GM12878 (cell line): ENCODE measurements around the gene HIBCH.

Source experiments
- PKNOX1 ChIP-seq: fragments of 450-650 bp; IDR thresholded peaks from 2 replicates; pipeline ENCODE4 v1.6.1; 2016; ENCODE audit warnings: mild to moderate bottlenecking
- POLR2AphosphoS5 ChIP-seq: IDR thresholded peaks from 2 replicates; pipeline ENCODE4 v1.6.1; 2011; ENCODE audit warnings: mild to moderate bottlenecking, low read length, inconsistent platforms
- SIN3A ChIP-seq: IDR thresholded peaks from 2 replicates; pipeline ENCODE4 v1.6.1; 2012; ENCODE audit warnings: low read depth, low read length, improper control_type of control experiment
- SMC3 ChIP-seq: IDR thresholded peaks from 2 replicates; pipeline ENCODE4 v1.6.1; 2011; ENCODE audit warnings: low read length, improper control_type of control experiment, borderline replicate concordance
- USF2 ChIP-seq: IDR thresholded peaks from 2 replicates; pipeline ENCODE4 v1.6.1; 2011; ENCODE audit warnings: low read depth, low read length, improper control_type of control experiment, borderline replicate concordance

GRCh38 chr2:190188289-190188688, 131.3 kb downstream of the HIBCH start:
- no peak for TF ChIP-seq USF2
- no peak for TF ChIP-seq PKNOX1
- TF ChIP-seq POLR2AphosphoS5 = no peak
- no peak for TF ChIP-seq SIN3A
- no peak for TF ChIP-seq SMC3
